GM12865 (cell line): Measurements from ENCODE around the gene GTSF1L.

Source experiments
- DNase-seq: peaks from one replicate; pipeline ENCODE4 v3.0.0; 2010; ENCODE audit warnings: low read depth
- H3K4me3 ChIP-seq: 2 replicates; pipeline ENCODE4 v1.5.1; 2011; ENCODE audit warnings: mild to moderate bottlenecking, low read depth, low read length, control low read depth
- CTCF ChIP-seq: IDR thresholded peaks from 2 replicates; pipeline ENCODE4 v1.5.1; 2011; ENCODE audit warnings: low read length, control low read depth, low read depth, inconsistent platforms; ENCODE audit not compliant: insufficient read depth; ENCODE audit errors: missing control alignments

GTSF1L gene

DNA sequence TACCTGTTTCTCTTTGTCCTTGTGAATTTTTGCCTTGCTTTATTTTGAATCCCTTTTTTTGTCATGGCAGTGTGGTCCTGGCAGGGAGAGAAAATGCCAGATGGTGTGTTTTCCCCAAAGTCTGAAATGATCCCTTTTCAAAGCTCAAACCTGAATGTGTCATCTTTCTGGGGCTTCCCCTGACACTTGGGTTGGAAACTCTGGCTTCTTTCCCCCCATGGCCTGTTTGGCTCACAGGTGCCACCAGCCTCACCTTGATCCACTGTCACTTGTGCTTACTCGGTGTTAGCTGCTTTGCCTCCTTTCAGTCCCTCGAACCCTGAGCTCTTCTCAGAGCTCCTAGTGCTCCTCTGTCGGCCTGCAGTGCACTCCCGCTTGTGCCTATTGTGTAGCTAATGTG lies 37.6 kb downstream of the GTSF1L start:
- H3K4me3 ChIP-seq: no peak overlapping the region
- TF ChIP-seq CTCF: no peak
- no peak for DNase-seq

DNA sequence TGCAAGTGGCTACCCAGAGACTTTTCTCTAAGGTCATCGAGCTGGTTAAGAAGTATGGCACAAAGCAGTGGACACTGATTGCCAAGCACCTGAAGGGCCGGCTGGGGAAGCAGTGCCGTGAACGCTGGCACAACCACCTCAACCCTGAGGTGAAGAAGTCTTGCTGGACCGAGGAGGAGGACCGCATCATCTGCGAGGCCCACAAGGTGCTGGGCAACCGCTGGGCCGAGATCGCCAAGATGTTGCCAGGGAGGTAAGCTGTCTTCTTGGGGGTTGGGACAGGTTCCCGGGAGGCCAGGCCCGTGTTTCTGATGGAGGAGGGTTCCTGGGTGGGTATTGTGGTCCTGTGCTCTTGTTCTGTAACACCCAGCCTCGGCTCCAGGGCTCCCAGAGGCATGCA lies 40.0 kb downstream of the GTSF1L start:
- no peak for TF ChIP-seq CTCF
- no peak for DNase-seq

DNA sequence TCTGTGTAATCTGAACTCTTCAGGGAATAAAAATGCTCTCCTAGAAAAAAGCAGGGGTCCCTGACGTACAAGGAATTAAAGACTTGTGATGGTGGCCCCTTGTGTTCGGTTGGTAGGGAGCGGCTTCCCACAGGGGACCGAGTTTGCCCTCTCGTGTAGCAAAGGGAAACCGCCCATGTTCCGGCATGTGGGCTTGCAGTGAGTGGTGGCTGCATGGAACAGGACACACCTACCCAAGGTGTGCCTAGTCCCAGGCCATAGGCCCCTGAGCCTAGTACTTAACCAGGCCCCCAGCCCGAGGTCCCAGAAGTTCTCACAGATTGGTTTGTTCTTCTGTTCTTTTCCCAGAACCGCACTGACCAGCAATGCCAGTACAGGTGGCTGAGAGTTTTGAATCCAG lies 44.4 kb downstream of the GTSF1L start:
- peak overlapping the region; percentile 13 for H3K4me3 ChIP-seq
- TF ChIP-seq CTCF: no peak
- peak; percentile 71 for DNase-seq

More for the DNA sequence above, 40.0 kb downstream of the GTSF1L start:
- no peak overlapping the region for H3K4me3 ChIP-seq

- DNase-seq: peak; percentile 97
- H3K4me3 ChIP-seq: peak overlapping the region; percentile 47
- TF ChIP-seq CTCF: no peak
Measured at GRCh38 chr20:43681991-43682410, 44.8 kb downstream of the GTSF1L start.

DNA sequence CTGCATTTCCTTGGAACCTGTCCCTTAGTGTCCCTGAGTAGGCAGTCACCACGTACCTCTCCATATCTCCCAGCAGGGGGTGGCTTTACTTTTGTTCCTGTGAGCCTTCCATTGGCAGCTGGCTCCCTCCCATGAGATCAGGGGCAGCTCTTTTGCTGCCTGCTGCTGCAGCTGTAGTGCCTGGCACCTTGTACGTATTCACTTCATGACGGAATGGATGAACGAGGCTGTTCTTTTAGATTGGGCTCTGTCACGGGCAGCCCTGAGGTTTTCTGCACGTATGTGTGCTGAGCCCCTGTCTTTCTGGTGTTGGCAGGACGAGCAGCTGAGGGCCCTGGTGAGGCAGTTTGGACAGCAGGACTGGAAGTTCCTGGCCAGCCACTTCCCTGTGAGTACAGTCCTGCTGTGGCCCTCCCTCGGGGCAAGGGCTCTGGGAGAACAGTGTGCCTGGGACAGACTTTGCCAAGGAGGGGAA lies 45.3 kb downstream of the GTSF1L start:
- DNase-seq: peak; percentile 78
- peak; percentile 46 for TF ChIP-seq CTCF
- H3K4me3 ChIP-seq: peak overlapping the region; percentile 47

DNA sequence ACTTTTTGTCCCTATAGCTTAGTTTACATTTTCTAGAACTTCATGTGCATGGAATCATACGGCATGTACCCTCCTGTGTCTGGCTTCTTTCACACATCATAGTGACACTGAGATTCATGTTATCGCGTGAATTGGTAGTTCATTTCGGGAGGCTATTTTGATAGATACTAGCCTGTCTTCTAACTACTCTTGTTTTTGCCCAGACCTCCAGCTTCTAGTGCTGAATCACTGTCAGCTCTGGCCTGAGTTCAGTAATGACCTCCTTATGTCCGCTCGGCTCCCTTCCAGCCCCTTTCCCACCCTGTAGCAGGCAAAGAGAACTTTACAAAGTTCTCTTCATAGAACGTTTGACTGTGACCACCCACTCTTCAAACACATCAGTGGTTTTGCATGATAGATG lies 45.8 kb downstream of the GTSF1L start:
- H3K4me3 ChIP-seq: peak overlapping the region; percentile 47
- DNase-seq: peak; percentile 60
- TF ChIP-seq CTCF: no peak

- no peak overlapping the region for H3K4me3 ChIP-seq
- TF ChIP-seq CTCF: no peak
- no peak for DNase-seq
Measured at GRCh38 chr20:43676368-43676767, 50.4 kb downstream of the GTSF1L start.
